ENCODE data around the gene ABHD3. TPM values are rescaled to one million over a fixed set of nuclear protein-coding genes. Genes with fewer than 3 reads are reported as not detected.

Gene ABHD3
- total RNA-seq, 2 experiments from 2014 or later, result 24.7 to 27.5 TPM

GRCh38 chr18:21604671-21605070 lies 99.9 kb downstream of the ABHD3 start:
- ChIA-PET POLR2A (no interaction called here), CTCF (interaction anchor here (1.0 kb wide), 1 partner anchor 14 kb away, joined by 3 read pairs; no protein-coding TSS in a partner anchor)

- CTCF ChIA-PET, result interaction anchor here (1.2 kb wide), 1 partner anchor 27 kb away, joined by 3 read pairs; no protein-coding TSS in a partner anchor
- POLR2A ChIA-PET, result interaction anchor here (4.0 kb wide), 1 partner anchor 9 kb away, joined by 45 read pairs; the partner anchor contains the start of gene SNRPD1
Measured at GRCh38 chr18:21602299-21602587, 102.3 kb downstream of the ABHD3 start.

Other genes starting within 250 kb of the ABHD3 start
- gene ESCO1, start 104.1 kb downstream of the ABHD3 start, total RNA-seq, result 10 to 100 TPM; 20.2 to 20.3 TPM
- gene SNRPD1, start 92.5 kb downstream of the ABHD3 start, total RNA-seq, result 100 to 1,000 TPM; 165 to 187 TPM
- 10 to 100 TPM; 41.9 to 42.5 TPM for gene MIB1, start 36.0 kb upstream of the ABHD3 start, total RNA-seq

All from activated CD8-positive, alpha-beta memory T cell treated with anti-CD3 and anti-CD28 coated beads for 36 hours (primary cell).